NT2/D1 (cell line): ENCODE data around the gene PDHX.
A peak's percentile ranks its signal among the peaks of the same experiment; 100 is the strongest.
"Not testable (repeated sequence)": the region's sequence is repeated elsewhere in the genome, so short reads cannot be mapped to it uniquely, and the experiment has no call there.

Experiments
- DNase-seq: peaks from one replicate; pipeline ENCODE4 v3.0.0-alpha.2; 2011; ENCODE audit warnings: low read depth, low spot score
- H3K27me3 ChIP-seq: 2 replicates; pipeline ENCODE4 v1.6.0; 2011; ENCODE audit warnings: mild to moderate bottlenecking; ENCODE audit not compliant: insufficient read length, insufficient read depth
- H3K36me3 ChIP-seq: 2 replicates; pipeline ENCODE4 v1.6.1; 2011; ENCODE audit warnings: mild to moderate bottlenecking, low read length, mixed read lengths; ENCODE audit not compliant: insufficient read depth, insufficient read length
- H3K4me1 ChIP-seq: 2 replicates; pipeline ENCODE4 v1.5.1; 2011; ENCODE audit not compliant: insufficient read depth, insufficient read length
- H3K4me3 ChIP-seq: 2 replicates; pipeline ENCODE4 v1.5.1; 2011; ENCODE audit warnings: low read depth; ENCODE audit not compliant: insufficient read length
- H3K9ac ChIP-seq: 2 replicates; pipeline ENCODE4 v1.6.0; 2011; ENCODE audit warnings: low read depth; ENCODE audit not compliant: insufficient read length
- H3K9me3 ChIP-seq: 2 replicates; pipeline ENCODE4 v1.5.1; 2011; ENCODE audit warnings: mild to moderate bottlenecking, low read length; ENCODE audit not compliant: insufficient read depth
- SUZ12 ChIP-seq: IDR thresholded peaks from 2 replicates; pipeline ENCODE4 v1.6.1; 2011; ENCODE audit not compliant: insufficient read length, insufficient read depth; ENCODE audit errors: extremely low read depth
- YY1 ChIP-seq: IDR thresholded peaks from 2 replicates; pipeline ENCODE4 v1.6.1; 2011; ENCODE audit not compliant: insufficient read length, insufficient read depth
- ZNF274 ChIP-seq: IDR thresholded peaks from 2 replicates; pipeline ENCODE4 v1.6.1; 2011; ENCODE audit warnings: mild to moderate bottlenecking, low read depth, low read length

The PDHX gene

DNA sequence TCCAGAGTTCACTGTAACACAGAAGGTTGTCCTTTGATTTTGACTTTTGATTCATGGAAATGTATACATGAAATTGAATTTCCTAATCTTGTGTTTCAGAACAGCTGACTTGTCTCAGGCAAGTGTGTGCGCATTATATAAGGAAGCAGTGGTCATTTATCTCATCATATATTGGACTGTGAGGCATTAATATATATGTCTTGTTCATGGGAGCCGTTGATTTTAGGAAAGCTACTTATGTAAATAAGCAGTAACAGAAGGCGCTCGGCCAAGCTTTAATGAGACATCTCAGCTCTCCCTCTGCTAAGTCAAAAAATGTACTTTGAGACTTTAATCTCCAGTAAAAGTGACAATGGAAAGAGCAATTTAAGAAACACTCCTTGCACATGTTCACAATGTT is 100.5 kb downstream of the PDHX start:
- peaks cover 5% of the 10 kb centered on the region for H3K9me3 ChIP-seq
- no peak overlapping the region for H3K9ac ChIP-seq
- DNase-seq = no peak
- no peak for TF ChIP-seq YY1
- no peak for TF ChIP-seq SUZ12
- TF ChIP-seq ZNF274 = no peak
- H3K4me1 ChIP-seq = peaks cover 3% of the 10 kb centered on the region
- no peaks in the 10 kb centered on the region for H3K36me3 ChIP-seq
- no peak overlapping the region for H3K4me3 ChIP-seq
- no peaks in the 10 kb centered on the region for H3K27me3 ChIP-seq

DNA sequence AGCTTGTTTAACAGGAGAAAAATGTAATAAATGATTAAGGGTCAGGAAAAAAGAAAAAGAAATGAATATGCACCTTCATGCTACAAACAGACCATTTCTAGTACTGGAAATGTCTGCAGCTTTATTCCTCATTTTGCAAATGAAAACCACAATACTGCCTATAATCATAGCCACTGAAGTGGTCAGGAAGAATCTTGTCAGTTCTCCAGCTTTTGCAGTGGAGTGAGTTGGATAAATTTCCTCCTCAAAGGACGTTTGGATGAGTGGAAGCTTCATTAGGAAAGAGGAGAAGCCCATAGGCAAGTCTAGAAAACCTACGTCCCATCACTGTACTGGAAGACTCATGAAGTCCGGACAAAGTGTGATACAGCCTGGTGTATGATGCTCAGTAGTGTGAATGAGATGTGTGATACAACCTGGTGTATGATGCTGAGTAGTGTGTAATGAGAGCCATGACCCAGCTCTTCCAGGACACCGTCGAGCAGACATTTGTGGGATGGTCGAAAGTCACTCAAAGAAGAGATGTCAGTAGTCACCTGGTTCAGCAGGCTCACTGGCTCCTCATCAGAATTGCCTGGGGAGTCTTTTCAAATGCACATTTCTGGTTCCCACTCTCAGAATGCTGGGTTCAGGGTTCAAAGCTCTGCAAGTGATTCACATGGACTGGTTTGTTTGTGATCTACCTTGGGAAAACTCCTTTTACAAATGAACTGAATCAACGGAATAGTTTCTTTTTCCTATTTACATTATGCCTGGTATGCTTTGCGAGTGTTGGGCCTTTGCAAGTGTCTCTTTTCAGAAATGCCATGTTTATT is 101.3 kb downstream of the PDHX start:
- peak; percentile 54 for DNase-seq
- no peak for TF ChIP-seq ZNF274
- TF ChIP-seq YY1 = no peak
- TF ChIP-seq SUZ12 = no peak
- Histone ChIP-seq H3K36me3 (no peaks in the 10 kb centered on the region), H3K9ac (no peak overlapping the region), H3K4me3 (no peak overlapping the region), H3K4me1 (peaks cover 3% of the 10 kb centered on the region), H3K9me3 (peaks cover 6% of the 10 kb centered on the region), H3K27me3 (no peaks in the 10 kb centered on the region)

DNA sequence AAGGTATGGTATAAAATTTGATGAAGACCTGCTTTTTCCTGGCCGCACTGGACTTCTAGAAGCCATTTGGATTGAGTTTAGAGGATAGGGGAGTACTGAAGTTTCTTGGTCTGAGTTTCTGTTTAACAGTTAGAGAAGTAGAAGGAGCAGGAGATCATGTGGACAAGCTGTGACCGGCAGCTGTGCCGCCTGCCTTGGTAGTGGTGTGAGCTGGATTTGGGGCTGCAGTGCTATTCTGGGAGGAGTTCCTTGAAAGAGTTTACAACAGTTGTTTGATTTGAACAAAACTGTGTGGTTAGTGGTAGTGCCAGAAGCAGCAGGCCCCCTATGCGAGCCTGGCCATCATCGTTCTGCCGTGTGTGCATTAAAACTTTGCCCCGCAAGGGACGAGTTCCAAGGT is 105.2 kb downstream of the PDHX start:
- H3K36me3 ChIP-seq = no peaks in the 10 kb centered on the region
- no peak overlapping the region for H3K4me3 ChIP-seq
- H3K27me3 ChIP-seq = no peaks in the 10 kb centered on the region
- peaks cover 3% of the 10 kb centered on the region for H3K4me1 ChIP-seq
- TF ChIP-seq SUZ12 (no peak), YY1 (no peak), ZNF274 (no peak)
- peaks cover 6% of the 10 kb centered on the region for H3K9me3 ChIP-seq
- DNase-seq = no peak
- no peak overlapping the region for H3K9ac ChIP-seq

DNA sequence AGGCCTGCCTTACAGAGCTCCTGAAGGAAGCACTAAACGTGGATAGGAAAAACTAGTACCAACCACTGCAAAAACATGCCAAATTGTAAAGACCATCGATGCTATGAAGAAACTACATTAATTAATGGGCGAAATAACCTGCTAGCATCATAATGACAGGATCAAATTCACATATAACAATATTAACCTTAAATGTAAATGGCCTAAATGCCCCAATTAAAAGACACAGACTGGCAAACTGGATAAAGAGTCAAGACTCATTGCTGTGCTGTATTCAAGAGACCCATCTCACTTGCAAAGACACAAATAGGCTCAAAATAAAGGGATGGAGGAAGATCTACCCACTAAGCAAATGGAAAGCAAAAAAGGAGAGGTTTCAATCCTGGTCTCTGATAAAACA is 107.5 kb downstream of the PDHX start:
- not testable (repeated sequence) for H3K36me3 ChIP-seq, H3K27me3 ChIP-seq, DNase-seq, H3K4me3 ChIP-seq, H3K9ac ChIP-seq, H3K4me1 ChIP-seq
- peaks cover 10% of the 10 kb centered on the region for H3K9me3 ChIP-seq

DNA sequence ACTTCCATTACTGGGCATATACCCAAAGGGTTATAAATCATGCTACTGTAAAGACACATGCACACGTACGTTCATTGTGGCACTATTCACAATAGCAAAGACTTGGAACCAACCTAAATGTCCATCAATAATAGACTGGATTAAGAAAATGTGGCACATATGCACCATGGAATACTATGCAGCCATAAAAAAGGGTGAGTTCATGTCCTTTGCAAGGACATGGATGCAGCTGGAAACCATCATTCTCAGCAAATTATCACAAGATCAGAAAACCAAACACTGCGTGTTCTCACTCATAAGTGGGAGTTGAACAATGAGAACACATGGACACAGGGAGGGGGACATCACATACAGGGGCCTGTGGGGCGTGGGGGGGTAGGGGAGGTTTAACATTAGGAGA is 111.6 kb downstream of the PDHX start:
- not testable (repeated sequence) for H3K4me3 ChIP-seq, H3K9me3 ChIP-seq, H3K4me1 ChIP-seq, H3K27me3 ChIP-seq, H3K36me3 ChIP-seq, H3K9ac ChIP-seq, DNase-seq

DNA sequence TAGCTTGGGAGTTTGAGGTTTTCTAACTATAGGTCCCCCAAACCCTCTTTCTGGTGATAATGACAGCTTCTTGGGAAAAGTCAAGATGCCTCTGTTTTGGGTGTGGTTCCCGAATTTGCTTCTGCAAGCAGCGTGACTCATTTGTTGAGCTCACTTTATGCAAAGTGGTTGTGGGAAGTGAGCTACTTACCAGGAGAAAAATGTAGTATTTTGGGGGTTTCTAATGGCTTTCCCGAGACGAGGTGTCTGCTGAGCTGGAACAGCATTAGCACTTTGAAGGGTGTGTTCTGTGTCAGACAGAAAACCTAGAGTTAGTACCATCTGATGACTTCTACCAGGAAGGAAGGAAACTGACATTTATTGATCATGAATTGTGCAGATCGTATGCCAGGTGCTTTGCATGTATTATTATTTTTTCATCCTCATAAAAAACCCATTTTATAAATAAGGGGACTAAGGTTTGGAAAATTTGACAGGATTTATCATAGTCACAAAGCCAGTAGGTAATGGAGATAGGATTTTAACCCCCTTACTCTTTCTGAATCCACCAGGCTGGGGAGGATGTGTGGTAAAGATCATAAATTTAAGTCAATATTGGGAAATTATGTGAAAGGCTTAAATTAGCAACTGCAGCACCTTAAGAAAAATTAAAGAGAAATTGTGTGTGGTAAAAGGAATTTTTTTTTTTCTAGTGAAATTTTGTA is 113.7 kb downstream of the PDHX start:
- H3K9me3 ChIP-seq = peaks cover 7% of the 10 kb centered on the region; the same call in 1 of the 2 replicates
- no peak for TF ChIP-seq ZNF274
- TF ChIP-seq YY1 = no peak
- no peak for TF ChIP-seq SUZ12
- no peak overlapping the region for H3K4me3 ChIP-seq
- H3K9ac ChIP-seq = no peak overlapping the region
- H3K36me3 ChIP-seq = no peaks in the 10 kb centered on the region
- H3K4me1 ChIP-seq = no peaks in the 10 kb centered on the region
- H3K27me3 ChIP-seq = no peaks in the 10 kb centered on the region
- peak; percentile 27 for DNase-seq

DNA sequence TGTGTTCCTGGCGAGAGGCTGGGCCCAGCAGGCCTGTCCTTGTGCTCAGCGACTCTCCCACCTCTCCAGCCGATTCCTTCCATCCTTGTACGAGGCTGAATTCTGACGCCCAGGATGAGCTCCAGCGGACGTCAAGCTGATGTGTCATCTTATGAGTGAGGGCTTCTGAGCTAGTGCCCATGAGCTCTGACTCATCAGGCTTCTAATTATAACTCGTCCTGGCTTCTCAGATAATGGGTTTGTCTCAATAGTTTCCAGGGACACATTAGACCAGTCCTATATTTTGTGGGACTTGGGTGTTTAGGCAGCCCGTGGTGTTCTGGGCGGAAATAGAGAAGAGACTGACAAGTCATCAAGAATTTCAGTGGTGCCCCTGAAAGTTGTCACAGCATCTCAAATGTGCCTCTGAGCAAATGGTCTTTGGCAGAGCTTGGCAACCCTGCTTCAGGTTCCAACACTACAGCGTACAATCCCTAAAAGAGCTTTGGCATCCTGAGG is 114.3 kb downstream of the PDHX start:
- H3K36me3 ChIP-seq = no peaks in the 10 kb centered on the region
- peaks cover 7% of the 10 kb centered on the region; the same call in 1 of the 2 replicates for H3K9me3 ChIP-seq
- no peaks in the 10 kb centered on the region for H3K4me1 ChIP-seq
- H3K27me3 ChIP-seq = no peaks in the 10 kb centered on the region
- no peak overlapping the region for H3K9ac ChIP-seq
- no peak overlapping the region for H3K4me3 ChIP-seq
- no peak for DNase-seq
- TF ChIP-seq SUZ12 = no peak
- TF ChIP-seq YY1 = no peak
- TF ChIP-seq ZNF274 = no peak

DNA sequence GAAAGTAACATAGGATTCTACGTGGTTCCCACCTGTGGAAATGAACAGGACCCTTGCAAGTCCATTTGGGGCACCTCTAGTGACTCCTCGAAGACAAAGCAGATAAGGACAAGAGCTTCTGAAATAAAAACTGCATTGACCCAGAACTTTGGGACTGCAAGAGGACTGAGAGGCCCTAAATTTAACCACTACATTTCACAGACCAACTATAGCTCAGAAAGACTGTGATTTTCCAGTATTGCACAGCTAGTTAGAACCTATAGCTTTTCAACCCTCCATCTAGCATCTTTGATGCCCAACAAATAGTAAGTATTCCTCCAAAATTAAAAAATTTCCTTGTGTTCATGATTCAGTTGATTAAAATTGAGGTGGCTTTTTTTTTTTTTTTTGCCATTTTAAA is 114.9 kb downstream of the PDHX start:
- H3K36me3 ChIP-seq = no peaks in the 10 kb centered on the region
- no peak overlapping the region for H3K4me3 ChIP-seq
- H3K9me3 ChIP-seq = peaks cover 7% of the 10 kb centered on the region; the same call in 1 of the 2 replicates
- H3K4me1 ChIP-seq = no peaks in the 10 kb centered on the region
- TF ChIP-seq SUZ12 (no peak), YY1 (no peak), ZNF274 (no peak)
- no peaks in the 10 kb centered on the region for H3K27me3 ChIP-seq
- no peak for DNase-seq
- H3K9ac ChIP-seq = no peak overlapping the region
